Measurements from ENCODE around the gene THBS4. TPM values are rescaled to one million over a fixed set of nuclear protein-coding genes. Genes with fewer than 3 reads are reported as not detected.
A peak's percentile ranks its signal among the peaks of the same experiment; 100 is the strongest.

The THBS4 gene
- total RNA-seq, 1 experiment from 2014 or later = 11.8 TPM

GRCh38 chr5:80034559-80034958, 589 bp upstream of the THBS4 start:
- H3K27ac Mint-ChIP-seq = no peak overlapping the region
- no peaks in the 10 kb centered on the region for H3K9me3 Mint-ChIP-seq
- CTCF ChIA-PET = interaction anchor here (0.9 to 1.0 kb wide), 3 partner anchors 49 to 311 kb away, joined by 3 to 6 read pairs (median 4); no protein-coding TSS in a partner anchor
- peaks cover 11% of the 10 kb centered on the region for H3K4me1 Mint-ChIP-seq
- DNase-seq (ENCODE audit: low spot score) = no peak
- H3K4me3 Mint-ChIP-seq = peak overlapping the region; percentile 87
- peaks cover 48% of the 10 kb centered on the region for H3K27me3 Mint-ChIP-seq (ENCODE audit: low read depth)
- H3K36me3 Mint-ChIP-seq = no peaks in the 10 kb centered on the region
- ATAC-seq = no peak
- POLR2A ChIA-PET = no interaction called here
- TF ChIP-seq, protein P1, sequence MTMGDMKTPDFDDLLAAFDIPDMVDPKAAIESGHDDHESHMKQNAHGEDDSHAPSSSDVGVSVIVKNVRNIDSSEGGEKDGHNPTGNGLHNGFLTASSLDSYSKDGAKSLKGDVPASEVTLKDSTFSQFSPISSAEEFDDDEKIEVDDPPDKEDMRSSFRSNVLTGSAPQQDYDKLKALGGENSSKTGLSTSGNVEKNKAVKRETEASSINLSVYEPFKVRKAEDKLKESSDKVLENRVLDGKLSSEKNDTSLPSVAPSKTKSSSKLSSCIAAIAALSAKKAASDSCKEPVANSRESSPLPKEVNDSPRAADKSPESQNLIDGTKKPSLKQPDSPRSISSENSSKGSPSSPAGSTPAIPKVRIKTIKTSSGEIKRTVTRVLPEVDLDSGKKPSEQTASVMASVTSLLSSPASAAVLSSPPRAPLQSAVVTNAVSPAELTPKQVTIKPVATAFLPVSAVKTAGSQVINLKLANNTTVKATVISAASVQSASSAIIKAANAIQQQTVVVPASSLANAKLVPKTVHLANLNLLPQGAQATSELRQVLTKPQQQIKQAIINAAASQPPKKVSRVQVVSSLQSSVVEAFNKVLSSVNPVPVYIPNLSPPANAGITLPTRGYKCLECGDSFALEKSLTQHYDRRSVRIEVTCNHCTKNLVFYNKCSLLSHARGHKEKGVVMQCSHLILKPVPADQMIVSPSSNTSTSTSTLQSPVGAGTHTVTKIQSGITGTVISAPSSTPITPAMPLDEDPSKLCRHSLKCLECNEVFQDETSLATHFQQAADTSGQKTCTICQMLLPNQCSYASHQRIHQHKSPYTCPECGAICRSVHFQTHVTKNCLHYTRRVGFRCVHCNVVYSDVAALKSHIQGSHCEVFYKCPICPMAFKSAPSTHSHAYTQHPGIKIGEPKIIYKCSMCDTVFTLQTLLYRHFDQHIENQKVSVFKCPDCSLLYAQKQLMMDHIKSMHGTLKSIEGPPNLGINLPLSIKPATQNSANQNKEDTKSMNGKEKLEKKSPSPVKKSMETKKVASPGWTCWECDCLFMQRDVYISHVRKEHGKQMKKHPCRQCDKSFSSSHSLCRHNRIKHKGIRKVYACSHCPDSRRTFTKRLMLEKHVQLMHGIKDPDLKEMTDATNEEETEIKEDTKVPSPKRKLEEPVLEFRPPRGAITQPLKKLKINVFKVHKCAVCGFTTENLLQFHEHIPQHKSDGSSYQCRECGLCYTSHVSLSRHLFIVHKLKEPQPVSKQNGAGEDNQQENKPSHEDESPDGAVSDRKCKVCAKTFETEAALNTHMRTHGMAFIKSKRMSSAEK (CRISPR knock-in tag; IDR thresholded peaks at IDR 0.05; ENCODE audit: borderline replicate concordance) = no peak
- TF ChIP-seq, protein P2, sequence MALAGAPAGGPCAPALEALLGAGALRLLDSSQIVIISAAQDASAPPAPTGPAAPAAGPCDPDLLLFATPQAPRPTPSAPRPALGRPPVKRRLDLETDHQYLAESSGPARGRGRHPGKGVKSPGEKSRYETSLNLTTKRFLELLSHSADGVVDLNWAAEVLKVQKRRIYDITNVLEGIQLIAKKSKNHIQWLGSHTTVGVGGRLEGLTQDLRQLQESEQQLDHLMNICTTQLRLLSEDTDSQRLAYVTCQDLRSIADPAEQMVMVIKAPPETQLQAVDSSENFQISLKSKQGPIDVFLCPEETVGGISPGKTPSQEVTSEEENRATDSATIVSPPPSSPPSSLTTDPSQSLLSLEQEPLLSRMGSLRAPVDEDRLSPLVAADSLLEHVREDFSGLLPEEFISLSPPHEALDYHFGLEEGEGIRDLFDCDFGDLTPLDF (CRISPR knock-in tag; IDR thresholded peaks at IDR 0.05) = no peak
- TF ChIP-seq SOX15 (CRISPR knock-in tag; IDR thresholded peaks at IDR 0.05) = no peak
- no peak for TF ChIP-seq SP1 (CRISPR knock-in tag; conservative IDR thresholded peaks at IDR 0.05)
- no peak for TF ChIP-seq NR1H2 (CRISPR knock-in tag; IDR thresholded peaks at IDR 0.05)
- TF ChIP-seq, protein P3, sequence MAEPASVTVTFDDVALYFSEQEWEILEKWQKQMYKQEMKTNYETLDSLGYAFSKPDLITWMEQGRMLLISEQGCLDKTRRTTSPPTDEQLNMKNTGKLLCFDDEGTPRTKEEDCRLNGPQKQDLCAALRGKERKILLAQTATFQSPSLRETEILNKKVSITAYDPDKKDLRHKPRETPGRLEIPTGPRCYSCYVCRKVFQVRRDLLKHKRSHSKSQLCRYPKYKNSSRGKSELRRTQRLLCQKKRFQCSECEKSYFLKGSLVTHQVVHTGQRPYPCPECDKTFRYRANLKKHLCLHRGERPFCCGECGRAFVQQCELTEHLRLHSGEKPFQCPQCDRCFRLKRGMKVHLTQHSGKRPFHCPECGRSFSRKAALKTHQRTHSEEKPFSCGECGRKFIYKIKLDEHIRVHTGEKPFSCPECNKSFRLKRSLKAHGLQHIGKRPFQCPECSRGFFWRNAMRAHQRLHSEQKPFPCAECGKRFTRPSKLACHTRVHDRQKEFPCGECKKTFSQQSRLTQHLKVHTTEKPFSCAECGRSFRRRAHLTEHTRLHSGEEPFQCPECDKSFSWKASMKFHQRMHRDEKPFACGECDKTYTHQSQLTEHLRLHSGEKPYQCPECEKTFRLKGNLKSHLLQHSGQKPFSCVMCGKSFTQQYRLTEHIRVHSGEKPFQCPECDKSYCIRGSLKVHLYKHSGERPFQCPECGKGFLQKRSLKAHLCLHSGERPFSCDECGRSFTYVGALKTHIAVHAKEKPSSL (CRISPR knock-in tag; conservative IDR thresholded peaks at IDR 0.05) = no peak
- no peak for TF ChIP-seq TEAD4 (CRISPR knock-in tag; IDR thresholded peaks at IDR 0.05)
- no peak for TF ChIP-seq PRDM15 (CRISPR knock-in tag; IDR thresholded peaks at IDR 0.05)
- TF ChIP-seq ELF4 (CRISPR knock-in tag; IDR thresholded peaks at IDR 0.05; ENCODE audit: low read depth) = no peak
- TF ChIP-seq, protein P4, sequence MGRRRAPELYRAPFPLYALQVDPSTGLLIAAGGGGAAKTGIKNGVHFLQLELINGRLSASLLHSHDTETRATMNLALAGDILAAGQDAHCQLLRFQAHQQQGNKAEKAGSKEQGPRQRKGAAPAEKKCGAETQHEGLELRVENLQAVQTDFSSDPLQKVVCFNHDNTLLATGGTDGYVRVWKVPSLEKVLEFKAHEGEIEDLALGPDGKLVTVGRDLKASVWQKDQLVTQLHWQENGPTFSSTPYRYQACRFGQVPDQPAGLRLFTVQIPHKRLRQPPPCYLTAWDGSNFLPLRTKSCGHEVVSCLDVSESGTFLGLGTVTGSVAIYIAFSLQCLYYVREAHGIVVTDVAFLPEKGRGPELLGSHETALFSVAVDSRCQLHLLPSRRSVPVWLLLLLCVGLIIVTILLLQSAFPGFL (CRISPR knock-in tag; IDR thresholded peaks at IDR 0.05; ENCODE audit: borderline replicate concordance) = no peak
- no peak for TF ChIP-seq ZNF281 (CRISPR knock-in tag; IDR thresholded peaks at IDR 0.05)
- no peak for TF ChIP-seq MYBL2 (CRISPR knock-in tag; IDR thresholded peaks at IDR 0.05)
- no peak for TF ChIP-seq USF2 (CRISPR knock-in tag; IDR thresholded peaks at IDR 0.05)
- TF ChIP-seq SMAD3 (CRISPR knock-in tag; IDR thresholded peaks at IDR 0.05; ENCODE audit: borderline replicate concordance) = no peak
- no peak for TF ChIP-seq ATF1 (CRISPR knock-in tag; IDR thresholded peaks at IDR 0.05)
- no peak for TF ChIP-seq RELA (CRISPR knock-in tag; IDR thresholded peaks at IDR 0.05; ENCODE audit: borderline replicate concordance)
- no peak for TF ChIP-seq HMGXB4 (CRISPR knock-in tag; IDR thresholded peaks at IDR 0.05)
- no peak for TF ChIP-seq ESRRA (CRISPR knock-in tag; IDR thresholded peaks at IDR 0.05; ENCODE audit: borderline replicate concordance)
